Type B pancreatic cell (in vitro differentiated cells): ENCODE data around the gene TSPAN2. TPM values are rescaled to one million over a fixed set of nuclear protein-coding genes. Genes with fewer than 3 reads are reported as not detected.

Source experiments
- DNase-seq: peaks from one replicate; pipeline ENCODE4 v3.0.0; 2021; ENCODE audit warnings: mixed read lengths; ENCODE audit not compliant: unreplicated experiment; ENCODE audit errors: extremely low spot score
- H3K27ac Mint-ChIP-seq: 2 replicates; pipeline ENCODE4 v1.8.0; 2021; ENCODE audit warnings: mild to moderate bottlenecking, mixed read lengths
- H3K27me3 Mint-ChIP-seq: 2 replicates; pipeline ENCODE4 v1.8.0; 2021; ENCODE audit warnings: mixed read lengths
- H3K36me3 Mint-ChIP-seq: 2 replicates; pipeline ENCODE4 v1.8.0; 2021; ENCODE audit warnings: mixed read lengths
- H3K4me1 Mint-ChIP-seq: one replicate; pipeline ENCODE4 v1.8.0; 2021; ENCODE audit warnings: mixed read lengths; ENCODE audit not compliant: unreplicated experiment
- H3K4me3 Mint-ChIP-seq: 2 replicates; pipeline ENCODE4 v1.8.0; 2021; ENCODE audit warnings: mild to moderate bottlenecking, mixed read lengths
- H3K9me3 Mint-ChIP-seq: 2 replicates; pipeline ENCODE4 v1.8.0; 2021; ENCODE audit warnings: mixed read lengths
- CTCF ChIP-seq: fragments of 200-600 bp; sonication (generic); conservative IDR thresholded peaks from 2 replicates; pipeline ENCODE4 v1.5.0; 2021; ENCODE audit warnings: antibody characterized with exemption, mild to moderate bottlenecking
- long read RNA-seq: library from polyadenylated mRNA; unstranded; transcript quantifications from one replicate; pipeline ENCODE4 v2.0.0, GENCODE V29; 2020
- total RNA-seq: library from RNA; stranded (reverse); gene quantifications from 2 replicates; pipeline ENCODE4 v1.2.1, GENCODE V29; 2021; ENCODE audit warnings: low replicate concordance

The TSPAN2 gene
- 29.6 and 32.4 TPM in 2 replicates for total RNA-seq
- long read RNA-seq, transcript TSPAN2-203 (7 exons, 671 nt) = minor isoform, 10 of 96 reads
- long read RNA-seq, transcript TSPAN2-202 (8 exons, 3,177 nt) = major isoform, 65 of 96 reads
- long read RNA-seq, partial matches to known transcripts = 3 of 96 reads
- long read RNA-seq, other reads (novel, unspliced or antisense) = 17 of 96 reads

DNA sequence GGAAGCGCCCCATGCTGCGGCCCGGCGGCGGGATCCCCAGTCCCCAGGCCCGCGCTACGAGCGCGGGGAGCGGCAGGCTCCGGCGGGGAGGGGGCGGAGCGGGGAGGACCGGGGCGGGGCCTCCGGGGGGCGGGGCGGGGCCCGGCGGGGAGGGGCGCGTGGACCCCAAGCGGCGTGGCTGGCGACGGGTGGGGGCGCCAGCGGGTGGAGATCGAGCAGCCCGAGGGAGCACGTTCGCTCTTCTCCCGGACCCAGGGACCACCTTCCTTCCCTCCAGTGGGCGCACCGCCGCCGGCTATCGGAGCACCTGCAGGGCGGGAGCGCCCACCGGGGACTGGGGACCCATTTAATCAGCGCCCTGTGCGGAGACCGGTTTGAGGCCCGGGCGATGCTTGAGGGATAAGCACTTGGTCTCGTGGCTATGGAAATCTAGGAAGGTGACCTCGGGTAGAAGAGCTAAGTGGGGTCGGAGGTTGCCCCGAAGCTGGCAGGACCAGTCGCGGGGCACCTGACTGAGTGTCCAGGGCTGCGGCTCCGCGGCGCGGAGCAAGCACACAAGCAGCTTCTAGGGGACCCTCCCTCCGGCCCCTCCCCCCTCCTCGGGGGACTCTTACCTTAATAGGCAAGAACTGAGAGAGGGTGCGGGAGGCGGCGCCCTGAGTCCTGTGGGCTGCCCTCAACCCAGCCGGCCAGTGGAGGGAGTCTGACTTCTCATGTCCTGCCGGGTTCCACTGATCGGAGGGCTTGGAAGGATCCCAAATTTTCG, at the start of gene TSPAN2:
Gene TSPAN2 (minus strand): TSS at position 84 of the 766 bp plus-strand sequence. CDS start 71 bp downstream, at position 13.
- H3K27me3 Mint-ChIP-seq = peaks cover 30% of the 10 kb centered on the region
- peak within 1 kb of the TSS; percentile 75 for H3K27ac Mint-ChIP-seq
- no peak for DNase-seq
- H3K36me3 Mint-ChIP-seq = no peaks in the 10 kb centered on the region
- peak; percentile 44 for TF ChIP-seq CTCF
- peaks cover 34% of the 10 kb centered on the region for H3K4me1 Mint-ChIP-seq
- no peaks in the 10 kb centered on the region for H3K9me3 Mint-ChIP-seq
- H3K4me3 Mint-ChIP-seq = peak within 1 kb of the TSS; percentile 90

GRCh38 chr1:115138973-115139372, 49.7 kb upstream of the TSPAN2 start:
- no peaks in the 10 kb centered on the region for H3K36me3 Mint-ChIP-seq
- H3K27me3 Mint-ChIP-seq = peaks cover 24% of the 10 kb centered on the region
- H3K27ac Mint-ChIP-seq = peak overlapping the region; percentile 60
- peak; percentile 84 for DNase-seq
- H3K4me3 Mint-ChIP-seq = no peak overlapping the region
- H3K9me3 Mint-ChIP-seq = no peaks in the 10 kb centered on the region
- peak; percentile 94 for TF ChIP-seq CTCF
- peaks cover 9% of the 10 kb centered on the region for H3K4me1 Mint-ChIP-seq

DNA sequence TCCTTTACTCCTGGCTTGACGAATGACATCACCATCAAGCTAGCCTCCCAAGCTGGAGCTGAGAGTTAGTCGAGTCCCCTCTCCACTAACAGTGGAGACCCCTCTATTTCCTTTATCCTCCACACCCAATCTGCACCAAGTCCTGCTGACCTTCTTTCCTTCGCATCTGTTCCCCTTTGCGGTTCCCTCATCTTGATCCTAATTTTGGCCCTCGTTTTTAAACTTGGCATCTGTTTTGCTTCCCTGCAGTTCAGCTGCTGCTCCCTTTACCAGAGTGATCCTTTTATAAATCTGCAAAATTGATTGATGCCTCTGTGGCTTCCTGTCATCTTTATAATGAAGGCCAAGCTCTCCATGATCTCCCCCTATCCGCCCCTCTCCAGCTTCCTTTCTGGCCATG, 49.0 kb upstream of the TSPAN2 start:
- Mint-ChIP-seq H3K4me1 (peaks cover 9% of the 10 kb centered on the region), H3K27ac (no peak overlapping the region)

DNA sequence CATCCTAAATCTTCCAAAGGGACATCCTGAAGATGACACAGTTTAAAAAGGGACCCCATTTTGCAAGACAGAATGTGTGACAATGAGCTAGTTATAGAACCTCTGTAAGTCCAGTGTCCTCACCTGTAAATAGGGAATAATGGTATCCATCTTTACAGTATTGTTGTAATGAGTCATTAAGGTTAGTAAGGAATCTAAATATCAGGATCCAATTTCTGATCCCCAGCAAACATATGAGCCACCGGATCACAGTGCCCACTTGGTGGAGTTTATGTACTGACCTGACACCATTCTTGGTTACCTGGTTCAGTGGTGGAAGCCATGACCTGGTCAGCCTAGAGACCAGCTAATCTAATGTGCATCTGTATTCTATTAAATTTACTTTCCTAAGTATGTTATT, 47.9 kb upstream of the TSPAN2 start:
- Mint-ChIP-seq H3K36me3 (no peaks in the 10 kb centered on the region), H3K27ac (no peak overlapping the region), H3K4me1 (peaks cover 5% of the 10 kb centered on the region), H3K4me3 (no peak overlapping the region), H3K9me3 (no peaks in the 10 kb centered on the region), H3K27me3 (peaks cover 27% of the 10 kb centered on the region)
- DNase-seq = no peak
- TF ChIP-seq CTCF = no peak

More for the DNA sequence above, 49.0 kb upstream of the TSPAN2 start:
- H3K4me3 Mint-ChIP-seq = no peak overlapping the region
- no peaks in the 10 kb centered on the region for H3K9me3 Mint-ChIP-seq
- no peak for DNase-seq
- no peaks in the 10 kb centered on the region for H3K36me3 Mint-ChIP-seq
- H3K27me3 Mint-ChIP-seq = peaks cover 27% of the 10 kb centered on the region
- no peak for TF ChIP-seq CTCF

GRCh38 chr1:115136706-115137105, 47.4 kb upstream of the TSPAN2 start:
- Mint-ChIP-seq H3K36me3 (no peaks in the 10 kb centered on the region), H3K9me3 (no peaks in the 10 kb centered on the region), H3K27ac (no peak overlapping the region), H3K27me3 (peaks cover 27% of the 10 kb centered on the region), H3K4me1 (peaks cover 5% of the 10 kb centered on the region), H3K4me3 (no peak overlapping the region)
- no peak for DNase-seq
- no peak for TF ChIP-seq CTCF
